ENCODE measurements around the gene P2RY6. TPM values are rescaled to one million over a fixed set of nuclear protein-coding genes. Genes with fewer than 3 reads are reported as not detected.

P2RY6 gene
- total RNA-seq, 1 donor from 2014 or later = 3.7 TPM

- TF ChIP-seq CTCF (conservative IDR thresholded peaks at IDR 0.05; ENCODE audit: low read depth, low read length) = no peak
- DNase-seq (ENCODE audit: low read depth) = no peak
- H3K4me3 ChIP-seq (ENCODE audit: low read depth, low read length) = no peak overlapping the region
Observed at GRCh38 chr11:73324116-73324515, 52.0 kb downstream of the P2RY6 start.

GRCh38 chr11:73324665-73325035 is 52.5 kb downstream of the P2RY6 start:
- H3K4me3 ChIP-seq (ENCODE audit: low read depth, low read length) = no peak overlapping the region
- no peak for DNase-seq (ENCODE audit: low read depth)
- no peak for TF ChIP-seq CTCF (conservative IDR thresholded peaks at IDR 0.05; ENCODE audit: low read depth, low read length)

GRCh38 chr11:73325036-73325981 is 53.2 kb downstream of the P2RY6 start:
- no peak for DNase-seq (ENCODE audit: low read depth)
- no peak overlapping the region for H3K4me3 ChIP-seq (ENCODE audit: low read depth, low read length)
- TF ChIP-seq CTCF (conservative IDR thresholded peaks at IDR 0.05; ENCODE audit: low read depth, low read length) = no peak

- H3K4me3 ChIP-seq (ENCODE audit: low read depth, low read length) = no peak overlapping the region
- no peak for DNase-seq (ENCODE audit: low read depth)
- TF ChIP-seq CTCF (conservative IDR thresholded peaks at IDR 0.05; ENCODE audit: low read depth, low read length) = no peak
Observed at GRCh38 chr11:73326929-73327811, 55.0 kb downstream of the P2RY6 start.

- no peak for DNase-seq (ENCODE audit: low read depth)
- no peak for TF ChIP-seq CTCF (conservative IDR thresholded peaks at IDR 0.05; ENCODE audit: low read depth, low read length)
- H3K4me3 ChIP-seq (ENCODE audit: low read depth, low read length) = no peak overlapping the region
Observed at GRCh38 chr11:73327812-73328364, 55.8 kb downstream of the P2RY6 start.

- DNase-seq (ENCODE audit: low read depth) = no peak
- peak; percentile 66 for TF ChIP-seq CTCF (conservative IDR thresholded peaks at IDR 0.05; ENCODE audit: low read depth, low read length)
- no peak overlapping the region for H3K4me3 ChIP-seq (ENCODE audit: low read depth, low read length)
Observed at GRCh38 chr11:73330569-73331093, 58.5 kb downstream of the P2RY6 start.

All from epithelial cell of proximal tubule (primary cell).